Germinal center (tissue), 1 donor: ENCODE results near the gene RPL18A.

Experiments
- DNase-seq: peaks from one replicate; pipeline ENCODE4 v3.0.0; 2012; ENCODE audit warnings: mixed read lengths, low spot score

RPL18A gene

GRCh38 chr19:17910791-17911360, 51.2 kb downstream of the RPL18A start:
- DNase-seq, result no peak
